Adrenal gland (tissue), 12 donors: ENCODE results near the gene ATP9A. TPM values are rescaled to one million over a fixed set of nuclear protein-coding genes. Genes with fewer than 3 reads are reported as not detected.
"Not testable (repeated sequence)": the region's sequence is repeated elsewhere in the genome, so short reads cannot be mapped to it uniquely, and the experiment has no call there.

ENCODE experiments used
- DNase-seq, 7 donors: peaks; one replicate each; pipeline ENCODE4 v3.0.0-alpha.2; 2019 to 2020
- H3K27ac ChIP-seq, 5 donors: fragments of 200-600 bp; sonication (generic) in 4 of 5; 1 replicate in 3 of 5; 2 replicates in 2 of 5; pipeline versions ENCODE4 v1.5.1 to v1.8.0; 2016 to 2020; ENCODE audit warnings: mild to moderate bottlenecking in 1 of 5
- H3K27me3 ChIP-seq: fragments of 200-600 bp; 2 replicates; pipeline ENCODE4 v1.8.0; 2021
- H3K36me3 ChIP-seq, 2 donors: fragments of 200-600 bp; replicated peaks in 1 of 2; 1 replicate in 1 of 2; 2 replicates in 1 of 2; pipeline versions ENCODE4 v1.5.1 to v1.8.0; 2018 to 2022
- H3K4me1 ChIP-seq, 2 donors: fragments of 200-600 bp; replicated peaks in 1 of 2; 1 replicate in 1 of 2; 2 replicates in 1 of 2; pipeline versions ENCODE4 v1.5.1 to v1.8.0; 2018 to 2021
- H3K4me3 ChIP-seq, 4 donors: fragments of 200-600 bp; sonication (generic) in 3 of 4; one replicate each; pipeline ENCODE4 v1.5.1; 2016 to 2018
- H3K9me3 ChIP-seq, 3 donors: fragments of 200-600 bp; sonication (generic) in 1 of 3; replicated peaks in 1 of 3; 1 replicate in 2 of 3; 2 replicates in 1 of 3; pipeline versions ENCODE4 v1.5.1 to v1.8.0; 2016 to 2021
- CTCF ChIP-seq, 6 experiments: fragments of 450-650 bp in 4 of 6; fragments of 200-600 bp in 2 of 6; sonication (generic) in 1 of 6; IDR thresholded peaks; 1 replicate in 5 of 6; 2 replicates in 1 of 6; pipeline versions ENCODE4 v1.5.1 to v1.8.0; 2016 to 2021; ENCODE audit warnings: antibody characterized with exemption in 6 of 6, mild to moderate bottlenecking in 2 of 6, moderate library complexity in 1 of 6
- POLR2A ChIP-seq, 2 donors: fragments of 450-650 bp; IDR thresholded peaks; one replicate each; pipeline ENCODE4 v1.6.1; 2017; ENCODE audit warnings: antibody characterized with exemption in 2 of 2, mild to moderate bottlenecking in 2 of 2, moderate library complexity in 1 of 2
- WGBS, 4 donors: extraction: QIAGEN DNeasy Blood & Tissue Kit in 2 of 4; methylation state at CpG; one replicate each; pipeline versions ENCODE4 v1.1.5 to v1.1.7; 2013 to 2017; 5-methylcytosine and 5-hydroxymethylcytosine counted together
- intact Hi-C, 2 donors: fragments of 100-400 bp; cut with DNase I; formaldehyde crosslinking; loops; one replicate each; pipeline versions ENCODE4 v1.14.1 to v1.15.0; 2022 to 2023
- polyA plus RNA-seq, 3 donors: library from polyadenylated mRNA; stranded (reverse); fragments of 200-250 nt in 2 of 3; fragments of 350-450 nt in 1 of 3; fragmentation: Illumina TruSeq in 1 of 3; extraction: RNeasy Lipid Tissue Mini Kit (QIAGEN cat#74804) in 1 of 3; gene quantifications; one replicate each; pipeline ENCODE4 v1.2.3, GENCODE V29; 2013 to 2014
- total RNA-seq, 9 donors: library from RNA; depleted of rRNA in 4 of 9; stranded (reverse); fragments of >200 nt in 4 of 9; fragments of 120-200 nt in 1 of 9; fragmentation: NEBNext Ultra II Directional in 1 of 9; extraction: Animal tissue kit (Norgen Biotek cat#: 25700) in 1 of 9; gene quantifications; one replicate each; pipeline versions ENCODE4 v1.1.0 to v1.2.4, GENCODE V29; 2013 to 2023
- donor health status: healthy with polysubstance abuse.
- donor health status: Bipolar disorder and iron deficiency.
- donor health status: DM: yes; HTN: yes; CAD: no.
- donor health status: DM: no; HTN: no; CAD: no.
- donor health status: DM: no; HTN: no; CAD: no.
- donor health status: DM: yes; HTN: yes; CAD: no.

Gene ATP9A
- total and polyA plus RNA-seq, 12 donors: 3.7 to 34.5 (median 16.7) TPM

- no peaks in the 10 kb centered on the region for H3K27me3 ChIP-seq
- no peaks in the 10 kb centered on the region for H3K4me1 ChIP-seq
- intact Hi-C loops: no loop called here
- no peak for DNase-seq
- H3K4me3 ChIP-seq: no peak overlapping the region
- H3K9me3 ChIP-seq: no peaks in the 10 kb centered on the region
- no peaks in the 10 kb centered on the region for H3K36me3 ChIP-seq
- no peak overlapping the region for H3K27ac ChIP-seq
- 88 to 95% (median 92%) methylated on average over 17 of the region's 17 CpGs for WGBS, 4 donors
- TF ChIP-seq POLR2A (IDR thresholded peaks at IDR 0.05): no peak
- no peak for TF ChIP-seq CTCF (IDR thresholded peaks at IDR 0.05)
These were observed 22.1 kb upstream of the ATP9A start for GRCh38 chr20:51790256-51790655.

- TF ChIP-seq CTCF (IDR thresholded peaks at IDR 0.05): no peak
- TF ChIP-seq POLR2A (IDR thresholded peaks at IDR 0.05): no peak
- Histone ChIP-seq H3K27ac (no peak overlapping the region), H3K4me3 (no peak overlapping the region), H3K9me3 (no peaks in the 10 kb centered on the region), H3K36me3 (no peaks in the 10 kb centered on the region), H3K27me3 (no peaks in the 10 kb centered on the region), H3K4me1 (no peaks in the 10 kb centered on the region)
- WGBS, 4 donors: 58 to 69% (median 65%) methylated on average over 2 of the region's 2 CpGs
- intact Hi-C loops: no loop called here
- no peak for DNase-seq
These were observed 21.2 kb upstream of the ATP9A start for GRCh38 chr20:51789434-51789833.

GRCh38 chr20:51788822-51789221, 20.6 kb upstream of the ATP9A start:
- Histone ChIP-seq H3K4me3 (no peak overlapping the region), H3K27ac (no peak overlapping the region), H3K9me3 (no peaks in the 10 kb centered on the region), H3K27me3 (no peaks in the 10 kb centered on the region), H3K4me1 (no peaks in the 10 kb centered on the region), H3K36me3 (no peaks in the 10 kb centered on the region)
- TF ChIP-seq CTCF (IDR thresholded peaks at IDR 0.05) (no peak), POLR2A (IDR thresholded peaks at IDR 0.05) (no peak)
- intact Hi-C loops: no loop called here
- DNase-seq: no peak
- 87 to 89% (median 88%) methylated on average over 12 to 14 of the region's 14 CpGs for WGBS, 4 donors

- Histone ChIP-seq H3K9me3 (no peaks in the 10 kb centered on the region), H3K36me3 (no peaks in the 10 kb centered on the region), H3K4me3 (no peak overlapping the region), H3K4me1 (no peaks in the 10 kb centered on the region), H3K27me3 (no peaks in the 10 kb centered on the region), H3K27ac (no peak overlapping the region)
- TF ChIP-seq CTCF (IDR thresholded peaks at IDR 0.05) (no peak), POLR2A (IDR thresholded peaks at IDR 0.05) (no peak)
- WGBS, 4 donors: 87 to 91% (median 89%) methylated on average over 14 to 15 of the region's 15 CpGs
- intact Hi-C loops: no loop called here
- DNase-seq: no peak
These were observed 16.1 kb upstream of the ATP9A start for GRCh38 chr20:51784299-51784698.

- WGBS, 4 donors: 64 to 74% (median 69%) methylated on average over 4 of the region's 4 CpGs
- DNase-seq, H3K9me3 ChIP-seq, H3K27me3 ChIP-seq, H3K27ac ChIP-seq, H3K4me1 ChIP-seq, H3K36me3 ChIP-seq, H3K4me3 ChIP-seq, intact Hi-C loops: not testable (repeated sequence)
These were observed 10.1 kb upstream of the ATP9A start for GRCh38 chr20:51778229-51778759.
